GM18873 (cell line): ENCODE data around the gene MAML3.

ENCODE experiments used
- ATAC-seq: cut with Tn5 transposase; IDR thresholded peaks from one replicate; pipeline ENCODE4 v1.9.1; 2021; ENCODE audit warnings: mild to moderate bottlenecking, moderate library complexity, moderate number of reproducible peaks; ENCODE audit not compliant: unreplicated experiment, low FRiP score

Gene MAML3

DNA sequence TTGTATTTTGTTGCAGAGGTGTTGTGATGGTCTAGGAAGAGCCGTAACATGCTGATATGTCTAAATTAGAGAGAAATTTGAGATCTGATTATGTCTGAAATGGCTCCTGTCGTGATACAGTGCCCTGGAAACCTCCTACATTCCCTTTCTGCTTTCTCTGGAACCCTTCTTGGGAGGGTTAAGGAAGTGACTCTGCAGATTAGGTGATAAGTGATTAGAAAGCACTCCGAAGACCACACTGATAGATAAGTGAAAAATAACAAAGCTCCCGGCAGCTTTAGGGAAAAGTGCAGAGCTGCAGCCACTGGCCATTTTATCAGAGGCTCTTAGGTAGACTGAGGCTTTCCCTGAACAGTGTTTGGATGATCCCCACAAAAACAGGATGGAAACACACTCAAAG, 377.7 kb downstream of the MAML3 start:
- no peak for ATAC-seq

DNA sequence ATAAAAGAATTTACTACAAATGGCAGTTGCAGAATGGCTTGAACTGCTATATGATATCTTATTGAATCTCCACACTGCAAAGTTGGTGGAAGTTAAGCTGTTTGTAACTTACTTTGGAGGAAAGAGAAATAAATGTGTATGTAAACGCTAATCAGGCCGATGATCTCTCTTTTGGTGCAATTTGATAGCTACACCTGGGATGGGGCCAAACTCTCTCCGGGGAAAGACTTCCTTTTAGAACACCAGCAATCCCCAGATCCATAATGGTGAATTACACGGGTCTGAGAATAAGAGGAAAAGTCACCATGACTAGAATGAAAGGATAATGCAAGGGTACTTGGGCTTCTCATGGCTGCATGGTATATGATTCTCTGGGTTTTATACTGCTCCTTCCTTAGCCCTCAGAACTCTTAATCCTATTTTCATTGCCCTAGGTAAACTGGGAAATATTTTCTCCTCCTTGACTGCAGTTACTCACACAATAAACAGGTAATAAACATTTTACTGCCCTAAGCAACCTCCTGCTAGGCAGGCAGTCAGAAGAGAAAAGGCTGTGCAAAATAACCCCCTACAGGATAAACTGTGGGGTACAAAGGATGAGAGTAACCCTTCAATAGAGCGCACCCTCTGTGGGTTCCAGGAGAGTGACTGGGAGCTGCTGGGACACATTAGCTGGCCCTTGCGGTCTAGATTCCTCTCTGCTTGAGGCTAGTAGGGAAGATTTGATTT, 379.1 kb downstream of the MAML3 start:
- ATAC-seq = no peak

DNA sequence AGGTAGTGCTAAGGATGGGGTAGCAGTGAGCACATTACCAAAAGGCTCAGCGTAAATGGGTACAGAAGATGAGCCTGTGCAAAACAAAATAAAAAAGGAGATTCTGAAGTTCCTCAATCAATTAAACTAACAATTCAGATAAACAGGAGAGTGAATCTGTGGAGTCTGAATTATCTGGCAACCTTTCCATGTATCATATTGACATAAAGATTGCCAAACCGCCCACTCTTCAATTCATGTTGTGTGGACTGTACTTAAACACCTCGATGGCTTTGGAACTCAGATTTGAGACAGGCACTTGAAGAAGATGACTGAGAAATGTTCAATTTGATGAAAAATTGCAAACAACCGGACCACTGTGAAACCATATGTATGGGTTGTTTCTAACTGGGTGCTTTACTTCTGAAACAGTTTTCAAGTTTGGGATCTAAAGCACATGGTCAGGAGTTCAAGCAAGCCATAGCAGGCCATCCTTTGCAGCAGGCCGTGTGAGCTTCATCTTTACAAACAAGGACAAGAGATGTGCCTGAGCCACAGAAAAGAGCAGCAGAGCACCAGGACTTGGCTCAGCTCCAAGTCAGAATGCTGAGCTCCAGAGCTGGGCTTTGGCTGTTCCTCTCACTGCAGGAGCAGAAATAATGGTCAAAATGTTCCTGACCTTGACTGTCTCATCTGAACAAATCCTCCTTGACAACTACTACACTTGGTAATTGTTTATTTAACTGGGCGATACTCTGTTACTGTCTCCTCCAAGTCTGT, 380.2 kb downstream of the MAML3 start:
- ATAC-seq = no peak

DNA sequence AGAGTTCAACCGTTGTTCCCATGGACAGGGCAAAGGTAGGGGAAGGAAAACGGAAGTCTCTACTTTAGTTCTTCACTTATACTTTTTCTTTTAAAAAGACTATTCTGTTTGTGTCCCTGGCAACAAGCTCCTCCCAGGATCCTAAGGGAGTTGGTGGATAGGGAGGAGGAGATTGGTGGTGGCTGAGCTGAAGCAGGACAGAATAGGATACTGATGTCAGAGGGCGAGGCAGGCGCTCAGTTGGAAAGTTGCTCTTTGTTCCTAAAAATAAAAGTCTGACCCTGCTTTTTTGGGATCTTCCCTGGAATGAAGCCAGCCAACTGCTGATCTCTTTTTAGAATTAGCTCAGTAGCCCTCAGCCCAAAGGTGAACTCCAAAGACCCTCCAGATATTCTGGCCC, 383.6 kb downstream of the MAML3 start:
- ATAC-seq = no peak

DNA sequence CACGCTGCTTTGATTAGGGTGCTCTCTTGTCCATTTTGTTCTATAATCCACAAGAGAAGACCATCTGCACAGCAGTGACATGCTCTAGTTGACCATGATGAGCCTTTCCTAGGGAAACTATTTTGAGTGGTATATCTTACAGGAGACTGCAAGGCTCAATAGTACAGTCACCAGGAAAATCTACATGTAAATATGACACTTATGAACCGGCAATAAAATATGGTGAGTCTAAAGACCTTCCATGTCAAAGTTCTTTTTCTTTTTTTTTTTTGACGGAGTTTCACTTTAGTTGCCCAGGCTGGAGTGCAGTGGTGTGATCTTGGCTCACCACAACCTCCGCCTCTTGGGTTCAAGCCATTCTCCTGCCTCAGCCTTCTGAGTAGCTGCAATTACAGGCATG, 384.6 kb downstream of the MAML3 start:
- ATAC-seq = no peak

DNA sequence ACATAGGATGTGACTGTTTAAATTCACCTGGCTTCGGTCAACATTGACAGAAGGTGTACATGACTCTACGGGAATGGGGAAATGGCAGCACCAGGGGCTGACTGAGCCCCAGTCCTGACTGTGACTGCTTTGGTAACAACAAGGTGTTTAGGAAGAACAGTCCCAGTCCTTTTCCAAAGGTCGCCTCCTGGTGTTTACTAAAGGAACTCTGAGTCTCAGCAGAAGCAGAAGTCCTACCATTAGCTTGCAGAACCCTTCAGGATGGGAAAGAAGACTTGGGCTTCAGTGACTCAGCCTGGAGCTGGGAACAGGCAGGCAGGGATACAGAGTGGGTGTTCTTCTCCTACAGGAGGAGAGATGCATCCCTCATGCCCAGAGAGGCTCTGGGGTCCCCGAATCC, 385.1 kb downstream of the MAML3 start:
- ATAC-seq = no peak

DNA sequence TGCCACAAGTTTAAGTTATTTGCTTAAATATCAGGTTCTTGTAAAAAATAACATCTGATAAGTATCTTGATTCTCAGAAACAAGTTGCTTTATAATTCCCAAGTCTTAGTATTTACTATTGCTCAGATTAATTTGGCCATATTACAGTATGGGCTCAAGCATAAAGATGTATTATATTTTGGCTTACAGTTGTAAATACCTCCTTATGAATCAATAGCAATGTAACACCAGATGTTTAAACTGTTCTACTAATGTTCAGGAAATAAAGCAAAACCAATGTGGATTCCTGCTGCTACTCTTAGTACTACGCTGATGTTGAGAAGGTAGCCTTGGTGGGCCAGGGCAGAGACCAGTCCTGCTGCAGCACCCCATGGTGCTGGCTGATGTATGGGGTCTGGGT, 385.6 kb downstream of the MAML3 start:
- ATAC-seq = no peak

DNA sequence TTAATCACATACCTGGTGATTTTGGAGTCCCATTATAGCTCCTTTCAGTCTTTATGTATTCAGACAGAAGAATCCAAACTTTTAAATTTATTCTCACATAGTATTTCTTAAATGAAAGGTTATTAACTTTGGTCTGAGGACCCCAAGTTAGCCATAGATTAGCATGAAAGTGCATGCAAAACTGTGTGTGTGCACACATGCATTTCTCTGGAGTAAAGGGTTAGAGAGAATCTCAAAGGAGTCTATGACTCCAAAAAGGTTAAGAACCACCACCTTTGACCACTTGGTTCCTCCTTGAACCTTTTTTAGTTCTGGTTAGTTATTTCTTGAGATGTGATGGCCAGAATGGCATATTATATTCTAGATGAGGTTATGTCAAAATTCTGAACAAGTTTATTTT, 386.4 kb downstream of the MAML3 start:
- ATAC-seq = no peak

DNA sequence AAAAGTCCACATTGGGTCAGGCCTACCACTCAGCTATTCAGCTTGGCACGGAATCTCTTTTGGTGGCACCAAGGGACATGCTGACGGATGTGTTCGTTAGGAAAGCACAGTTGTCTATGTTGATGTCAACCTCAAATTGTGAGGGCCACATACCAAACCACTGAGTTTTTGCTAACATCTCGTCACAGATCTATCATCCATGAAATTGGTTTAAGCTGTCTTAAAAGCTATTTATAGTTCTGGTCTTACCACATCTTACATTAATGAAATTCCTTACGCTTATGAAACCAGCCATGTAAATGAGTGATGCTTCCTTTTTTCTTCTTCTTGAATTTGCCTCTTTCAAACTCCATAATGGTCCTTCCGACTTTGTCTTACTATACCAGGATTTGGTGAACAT, 386.8 kb downstream of the MAML3 start:
- no peak for ATAC-seq

DNA sequence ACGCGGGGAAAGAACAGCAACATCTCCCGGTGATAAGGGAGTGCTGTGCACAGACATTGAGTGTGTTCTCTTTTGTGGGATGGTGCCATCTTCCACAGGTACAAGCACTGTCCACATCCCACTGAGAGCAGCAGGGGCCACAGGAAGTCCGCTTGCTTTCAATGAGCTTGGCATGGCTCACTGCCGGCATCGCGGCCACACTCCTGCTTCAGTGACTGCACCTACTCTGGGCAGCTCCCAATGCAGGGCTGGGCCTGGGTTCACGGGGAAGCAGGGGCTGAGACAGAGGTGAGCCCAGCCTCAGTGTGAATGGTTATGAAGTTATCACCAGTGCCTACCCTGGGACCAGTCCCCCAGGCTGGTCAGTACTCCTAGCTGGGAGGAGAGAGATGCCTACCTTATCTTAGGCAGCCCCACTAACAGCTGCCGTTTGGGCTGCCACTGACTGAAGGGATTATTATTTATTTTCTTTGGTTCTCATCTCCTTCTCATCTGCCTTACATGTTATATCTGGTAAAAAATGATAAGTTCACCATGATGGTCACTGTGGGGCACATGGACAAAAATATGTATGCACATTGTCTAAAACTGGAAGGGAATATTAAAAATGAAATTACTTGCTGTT, 389.2 kb downstream of the MAML3 start:
- ATAC-seq = no peak

DNA sequence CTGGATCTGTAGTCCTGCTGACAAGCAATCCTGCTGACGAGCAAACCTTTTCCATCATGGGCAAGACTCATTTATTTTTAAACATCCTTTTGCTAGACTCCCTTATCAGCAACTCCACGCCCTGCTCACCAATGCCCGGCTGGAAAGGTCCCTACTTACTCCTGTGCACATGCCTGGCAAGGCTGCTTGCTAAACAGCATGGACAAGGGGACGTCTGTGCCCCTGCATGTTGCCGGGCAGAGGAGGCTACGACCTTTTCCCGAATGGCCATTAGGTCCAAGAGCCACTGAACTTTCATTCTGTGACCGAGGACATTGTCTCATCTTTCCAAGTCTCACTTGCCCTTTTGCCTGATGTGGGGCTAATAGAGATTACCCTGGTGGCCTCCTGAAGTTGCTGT, 389.8 kb downstream of the MAML3 start:
- ATAC-seq = no peak

DNA sequence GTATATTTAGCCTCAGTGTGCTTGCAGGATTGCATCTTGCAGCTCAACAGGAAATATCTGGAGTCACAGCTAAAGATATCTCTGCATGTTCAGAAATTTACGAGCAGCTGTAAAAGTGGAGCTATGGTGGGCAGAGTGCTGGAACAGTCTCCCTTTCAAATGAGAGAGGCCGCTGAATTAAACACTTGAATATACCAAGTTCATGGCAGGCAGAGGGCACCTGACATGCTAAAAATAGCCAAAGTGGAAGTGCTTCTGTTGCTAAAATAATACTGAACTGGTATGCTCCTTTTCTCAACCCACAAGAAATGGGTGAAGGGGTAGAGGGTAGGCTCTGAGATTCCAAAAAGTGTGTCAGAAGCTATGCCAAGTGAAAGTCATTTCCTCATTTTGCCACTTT, 390.3 kb downstream of the MAML3 start:
- ATAC-seq = no peak

DNA sequence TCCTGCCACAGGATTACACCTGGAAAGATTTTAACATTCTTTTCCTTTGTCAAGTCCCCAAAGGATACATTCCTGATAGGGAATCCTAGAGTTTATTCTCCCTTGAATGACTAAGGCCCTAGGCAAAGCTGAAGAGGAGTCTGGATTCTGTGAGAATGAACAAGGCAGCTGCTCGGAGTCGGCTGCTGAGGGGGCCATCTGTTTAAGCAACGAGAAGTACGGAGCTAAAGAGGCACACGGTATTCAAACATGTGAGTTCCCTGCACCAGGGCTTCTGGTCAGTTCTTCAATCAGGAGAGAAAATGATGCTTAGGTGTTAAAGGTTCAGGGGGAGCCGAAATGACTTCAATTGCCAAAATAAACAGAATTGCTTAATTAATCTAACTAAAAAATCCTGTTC, 390.8 kb downstream of the MAML3 start:
- ATAC-seq = no peak

DNA sequence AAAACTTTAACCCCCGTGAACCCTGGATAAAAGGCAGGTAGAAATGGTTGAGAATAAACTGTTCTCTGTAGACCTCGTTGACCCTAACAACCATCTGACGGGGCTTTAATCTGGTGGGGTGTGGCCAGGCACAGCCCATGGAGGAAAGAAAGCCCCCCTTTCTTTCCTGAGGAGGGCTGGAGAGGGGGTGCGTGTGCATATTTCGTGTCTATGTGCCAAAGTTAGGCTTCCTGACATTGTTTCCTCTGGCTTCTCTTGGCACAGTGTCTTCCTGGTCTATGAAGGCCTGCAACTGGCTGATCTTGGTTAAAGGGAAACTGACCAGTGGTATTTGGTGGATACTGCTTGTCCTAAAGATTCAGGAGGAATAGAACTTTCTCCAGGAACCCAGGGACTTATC, 391.3 kb downstream of the MAML3 start:
- no peak for ATAC-seq

DNA sequence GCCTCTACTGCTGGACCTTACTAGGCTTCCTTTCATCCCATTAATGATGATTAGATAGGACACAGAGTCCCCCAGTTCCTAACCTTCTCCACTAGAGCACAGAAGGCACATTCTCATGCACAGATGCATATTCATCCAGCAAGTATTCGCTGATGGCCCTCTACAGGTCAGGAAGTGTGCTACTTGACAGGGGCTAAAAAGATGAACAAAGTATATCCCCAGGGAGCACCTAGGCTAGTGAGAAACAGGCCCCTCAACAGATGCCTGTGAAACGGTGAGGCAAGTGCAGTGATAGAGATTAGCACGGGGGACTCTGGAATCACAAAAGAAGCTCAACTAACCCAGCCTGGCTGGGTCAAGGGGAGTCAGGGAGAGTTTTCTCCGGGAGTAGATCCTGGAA, 392.5 kb downstream of the MAML3 start:
- peak; percentile 50 for ATAC-seq

DNA sequence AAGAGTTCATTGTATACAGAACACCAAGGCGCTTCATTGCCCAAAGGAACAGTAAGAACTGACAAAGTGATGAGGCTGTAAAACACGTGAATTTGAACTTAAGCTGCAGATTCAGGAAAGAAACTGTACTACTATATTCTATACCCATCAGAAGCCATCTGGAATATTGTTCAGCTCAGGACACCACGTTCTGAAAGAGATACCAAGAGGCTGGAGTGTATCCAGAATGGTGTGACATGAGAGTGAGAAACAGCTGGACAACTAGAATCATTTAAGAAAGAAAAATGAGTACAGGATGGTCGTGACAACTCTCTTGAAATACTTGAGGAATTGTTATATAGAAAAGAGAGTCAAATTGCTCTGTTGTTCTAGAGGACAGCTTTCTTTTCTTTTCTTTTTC, 393.4 kb downstream of the MAML3 start:
- ATAC-seq = no peak

DNA sequence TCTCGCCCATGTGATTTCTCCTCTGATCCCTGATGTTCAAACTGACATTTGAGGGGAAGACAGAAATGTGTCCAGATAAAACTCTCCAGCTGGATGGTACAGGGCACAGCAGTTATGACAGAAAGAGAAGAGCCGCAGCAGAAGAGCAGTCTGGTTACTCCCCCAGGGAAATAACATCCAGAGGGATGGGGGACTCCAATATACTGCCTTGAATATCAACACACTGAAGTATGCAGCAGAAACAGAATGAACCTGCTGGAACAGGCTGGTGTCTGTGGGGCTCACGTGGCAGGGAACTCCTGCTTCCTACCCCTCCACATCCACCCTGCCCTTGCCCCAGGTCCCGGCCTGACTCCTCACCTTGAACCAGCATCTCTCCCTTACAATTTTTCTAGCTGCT, 394.9 kb downstream of the MAML3 start:
- no peak for ATAC-seq

DNA sequence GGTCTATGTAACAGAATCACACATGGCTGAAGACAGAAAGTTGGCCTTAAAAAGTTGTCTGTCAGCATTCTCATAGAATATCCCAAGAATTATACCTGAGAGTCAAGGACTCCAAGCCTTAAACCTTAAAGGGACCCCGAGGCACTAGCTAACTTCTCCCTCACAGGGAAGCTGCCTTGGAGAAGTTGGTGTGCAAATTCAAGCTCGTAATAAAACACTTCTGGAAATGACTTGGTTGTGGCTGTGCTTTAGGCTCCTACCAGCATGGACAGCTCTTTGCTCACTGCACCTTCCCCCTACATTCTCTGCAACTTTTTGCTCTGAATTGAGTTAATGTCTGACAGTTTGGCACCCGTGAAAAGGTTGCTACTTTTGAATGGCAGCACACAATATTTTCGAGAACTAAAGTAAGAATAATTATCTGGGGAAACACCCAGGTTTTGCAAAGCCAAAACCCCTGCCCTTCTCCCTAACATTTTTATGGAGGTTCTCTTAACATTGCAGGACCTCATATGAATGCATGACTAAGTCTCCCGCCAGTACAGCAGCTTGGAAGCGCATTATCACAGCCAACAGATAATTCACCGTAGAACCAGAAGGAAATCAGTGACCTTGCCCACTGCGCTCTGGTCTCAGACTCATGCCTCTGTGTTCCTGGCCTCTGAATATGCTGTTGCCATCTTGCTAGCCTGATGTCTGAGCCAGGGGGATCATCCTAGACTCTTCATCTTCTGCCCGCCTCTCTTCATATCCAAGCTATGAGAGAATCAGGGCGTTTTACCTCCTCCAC, 397.4 kb downstream of the MAML3 start:
- no peak for ATAC-seq

DNA sequence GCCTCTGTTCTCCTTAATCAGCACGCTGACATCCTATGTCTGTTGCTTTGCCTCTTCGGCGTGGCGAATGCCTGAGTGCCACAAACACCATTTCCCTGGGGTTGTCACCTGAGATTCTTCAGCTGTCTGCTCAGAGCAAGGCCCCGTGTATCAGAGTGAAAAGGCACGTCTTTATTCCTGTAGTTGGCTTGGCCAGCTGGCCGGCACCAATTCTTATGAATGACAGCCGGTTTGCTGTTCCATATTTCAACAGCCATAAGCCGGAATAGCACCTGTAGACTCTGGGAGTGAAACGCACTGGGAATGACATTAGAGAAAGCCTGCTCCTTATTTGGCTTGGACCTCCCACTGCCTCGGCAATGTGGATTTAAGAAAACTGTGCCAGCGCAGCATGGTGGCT, 399.0 kb downstream of the MAML3 start:
- ATAC-seq = no peak

DNA sequence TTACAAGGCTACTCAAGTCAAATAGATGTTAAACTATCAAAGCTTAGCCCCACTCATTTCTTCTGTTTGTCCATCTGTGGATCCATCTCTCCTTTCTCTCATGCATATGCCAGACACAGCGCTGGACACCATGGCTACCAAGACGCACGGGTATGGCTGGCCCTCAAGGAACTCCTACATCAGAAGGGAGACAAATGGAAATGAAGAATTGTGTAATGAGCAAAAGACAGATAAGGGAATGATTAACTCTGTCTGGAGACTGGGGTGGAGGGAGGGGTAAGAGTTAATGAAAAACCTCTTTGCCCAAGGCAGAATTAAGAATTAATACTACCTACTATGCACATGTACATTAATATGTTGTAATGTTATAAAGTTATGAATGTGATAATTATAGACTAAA, 400.3 kb downstream of the MAML3 start:
- no peak for ATAC-seq
